HFFc6 (cell line): Measurements from ENCODE around the gene WDR27. TPM values are rescaled to one million over a fixed set of nuclear protein-coding genes. Genes with fewer than 3 reads are reported as not detected.

ENCODE experiments used
- DNase-seq: peaks from one replicate; pipeline ENCODE4 v3.0.0-alpha.2; 2018
- H3K27ac Mint-ChIP-seq: 2 replicates; pipeline ENCODE4 v1.8.0; 2020; ENCODE audit warnings: mild to moderate bottlenecking, mixed read lengths
- H3K27me3 Mint-ChIP-seq: 2 replicates; pipeline ENCODE4 v1.8.0; 2021; ENCODE audit warnings: mild to moderate bottlenecking, moderate library complexity, mixed read lengths; ENCODE audit not compliant: insufficient read depth
- H3K36me3 Mint-ChIP-seq: 2 replicates; pipeline ENCODE4 v1.8.0; 2021; ENCODE audit warnings: low read depth, mixed read lengths
- H3K4me1 Mint-ChIP-seq: 2 replicates; pipeline ENCODE4 v1.8.0; 2020; ENCODE audit warnings: low read depth, mixed read lengths
- H3K4me3 Mint-ChIP-seq: 2 replicates; pipeline ENCODE4 v1.8.0; 2020; ENCODE audit warnings: mild to moderate bottlenecking, moderate library complexity, mixed read lengths
- H3K9me3 Mint-ChIP-seq: 2 replicates; pipeline ENCODE4 v1.8.0; 2020; ENCODE audit warnings: mild to moderate bottlenecking, mixed read lengths
- total RNA-seq, 6 experiments: library from RNA; stranded (reverse); fragmentation: NEBNext Ultra II Directional; extraction: Animal tissue kit (Norgen Biotek cat#: 25700); gene quantifications; 2 replicates in 1 of 6; 3 replicates in 5 of 6; pipeline ENCODE4 v1.2.3, GENCODE V29; 2021
- TF ChIP-seq, protein P1 (sequence below): fragments of 200-600 bp; sonication (generic); IDR thresholded peaks from 2 replicates; pipeline ENCODE4 v1.5.0; 2021; ENCODE audit warnings: antibody characterized with exemption, mild to moderate bottlenecking

WDR27 gene
- total RNA-seq, 6 experiments from 2014 or later, result 10.0 to 15.8 (median 12.1) TPM

DNA sequence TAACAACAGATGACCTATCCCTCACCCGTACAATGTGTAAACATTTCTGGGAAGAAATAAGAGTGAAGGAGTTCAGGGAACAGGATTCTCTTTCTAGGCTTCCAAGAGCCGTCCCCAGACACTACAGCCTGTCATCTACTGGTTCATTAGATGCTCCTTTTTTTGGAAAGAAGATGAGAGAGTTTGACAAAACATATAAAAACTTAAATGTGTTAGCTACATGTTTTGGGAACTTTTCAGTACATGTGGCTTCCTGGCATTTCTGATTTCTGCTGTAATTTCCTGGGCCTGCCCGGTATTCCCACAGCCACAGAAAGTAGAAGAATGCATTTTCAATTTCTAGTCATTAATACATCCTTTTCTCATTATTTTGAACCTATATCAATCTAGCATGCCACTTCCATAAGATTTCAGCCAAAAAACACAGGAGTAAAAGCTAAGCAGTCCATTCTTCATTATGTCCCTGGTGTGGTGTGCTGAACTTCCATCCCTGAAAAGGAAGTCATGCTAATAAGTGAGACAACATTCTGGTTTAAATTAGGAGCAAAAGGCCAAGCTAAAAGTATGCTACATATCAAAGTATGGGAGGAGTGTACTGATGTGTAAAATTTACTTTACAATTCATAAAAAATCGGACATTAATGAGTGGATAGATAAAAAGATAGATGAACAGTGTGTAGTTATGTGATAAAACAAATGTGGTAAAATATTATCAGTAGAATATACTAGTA lies 198.2 kb downstream of the WDR27 start:
- no peak for DNase-seq
- TF ChIP-seq, protein P1, sequence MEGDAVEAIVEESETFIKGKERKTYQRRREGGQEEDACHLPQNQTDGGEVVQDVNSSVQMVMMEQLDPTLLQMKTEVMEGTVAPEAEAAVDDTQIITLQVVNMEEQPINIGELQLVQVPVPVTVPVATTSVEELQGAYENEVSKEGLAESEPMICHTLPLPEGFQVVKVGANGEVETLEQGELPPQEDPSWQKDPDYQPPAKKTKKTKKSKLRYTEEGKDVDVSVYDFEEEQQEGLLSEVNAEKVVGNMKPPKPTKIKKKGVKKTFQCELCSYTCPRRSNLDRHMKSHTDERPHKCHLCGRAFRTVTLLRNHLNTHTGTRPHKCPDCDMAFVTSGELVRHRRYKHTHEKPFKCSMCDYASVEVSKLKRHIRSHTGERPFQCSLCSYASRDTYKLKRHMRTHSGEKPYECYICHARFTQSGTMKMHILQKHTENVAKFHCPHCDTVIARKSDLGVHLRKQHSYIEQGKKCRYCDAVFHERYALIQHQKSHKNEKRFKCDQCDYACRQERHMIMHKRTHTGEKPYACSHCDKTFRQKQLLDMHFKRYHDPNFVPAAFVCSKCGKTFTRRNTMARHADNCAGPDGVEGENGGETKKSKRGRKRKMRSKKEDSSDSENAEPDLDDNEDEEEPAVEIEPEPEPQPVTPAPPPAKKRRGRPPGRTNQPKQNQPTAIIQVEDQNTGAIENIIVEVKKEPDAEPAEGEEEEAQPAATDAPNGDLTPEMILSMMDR, result no peak
- H3K4me1 Mint-ChIP-seq, result peaks cover 14% of the 10 kb centered on the region

DNA sequence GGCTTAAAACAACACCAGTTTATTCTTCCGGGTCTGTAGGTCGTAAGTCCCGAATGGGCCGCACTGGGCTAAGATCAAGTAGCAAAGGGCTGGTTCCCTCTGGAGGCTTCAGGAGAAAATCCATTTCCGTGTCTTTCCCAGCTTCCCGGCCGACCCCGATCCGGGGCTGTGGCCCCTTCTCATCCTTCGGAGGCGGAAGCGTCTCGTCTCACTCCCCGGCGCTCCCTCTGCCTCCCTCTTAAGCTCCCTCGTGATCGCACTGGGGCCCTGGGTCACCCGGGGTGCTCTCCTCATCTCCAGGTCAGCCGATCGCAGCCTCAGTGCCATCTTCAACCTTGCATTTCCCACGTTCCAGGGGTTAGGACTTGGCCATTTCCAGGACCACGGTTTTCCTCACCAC lies 199.4 kb downstream of the WDR27 start:
- DNase-seq, result no peak
- Mint-ChIP-seq H3K36me3 (no peaks in the 10 kb centered on the region), H3K4me3 (no peak overlapping the region), H3K4me1 (peaks cover 14% of the 10 kb centered on the region), H3K9me3 (no peaks in the 10 kb centered on the region), H3K27me3 (0 out of 2 replicates have a peak, but pooled peaks cover 2% of the 10 kb centered on the region), H3K27ac (no peak overlapping the region)
- TF ChIP-seq, protein P1, result no peak

More for the DNA sequence above, 198.2 kb downstream of the WDR27 start:
- Mint-ChIP-seq H3K4me3 (no peak overlapping the region), H3K27me3 (0 out of 2 replicates have a peak, but pooled peaks cover 2% of the 10 kb centered on the region), H3K27ac (peak overlapping the region; percentile 18), H3K36me3 (peaks cover 9% of the 10 kb centered on the region), H3K9me3 (peaks cover 8% of the 10 kb centered on the region)

DNA sequence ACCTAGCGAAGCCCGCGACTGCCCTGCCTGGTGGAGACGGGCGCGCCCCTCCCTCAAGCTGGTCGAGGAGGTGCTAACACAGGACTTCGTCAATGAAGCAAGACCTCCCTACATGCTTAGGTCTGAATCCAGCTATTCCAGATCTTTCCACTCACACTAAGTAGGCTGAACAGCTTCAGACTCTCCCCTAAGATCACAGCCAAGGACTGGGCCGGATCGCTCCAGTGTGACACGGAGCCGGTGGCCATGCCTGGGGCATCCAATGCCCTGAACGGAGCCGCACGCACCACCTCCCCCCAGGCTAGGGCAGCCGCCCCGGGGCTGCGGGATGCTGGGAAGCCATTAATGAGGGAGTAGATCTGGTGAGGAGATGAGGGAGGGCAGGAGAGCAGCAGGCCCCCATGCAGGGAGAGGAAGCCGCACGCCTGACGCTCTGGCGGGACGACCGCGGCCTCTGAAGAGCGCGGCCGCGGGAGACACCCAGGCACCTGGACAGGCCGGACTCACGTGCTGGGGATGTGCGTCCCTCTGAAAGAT lies 200.0 kb downstream of the WDR27 start:
- DNase-seq, result no peak
- H3K27me3 Mint-ChIP-seq, result 0 out of 2 replicates have a peak, but pooled peaks cover 2% of the 10 kb centered on the region
- no peak overlapping the region for H3K27ac Mint-ChIP-seq
- no peak overlapping the region for H3K4me3 Mint-ChIP-seq
- H3K9me3 Mint-ChIP-seq, result 0 out of 2 replicates have a peak, but pooled peaks cover under 1% of the 10 kb centered on the region
- H3K4me1 Mint-ChIP-seq, result peaks cover 14% of the 10 kb centered on the region
- TF ChIP-seq, protein P1, result no peak
- 0 out of 2 replicates have a peak, but pooled peaks cover 2% of the 10 kb centered on the region for H3K36me3 Mint-ChIP-seq

DNA sequence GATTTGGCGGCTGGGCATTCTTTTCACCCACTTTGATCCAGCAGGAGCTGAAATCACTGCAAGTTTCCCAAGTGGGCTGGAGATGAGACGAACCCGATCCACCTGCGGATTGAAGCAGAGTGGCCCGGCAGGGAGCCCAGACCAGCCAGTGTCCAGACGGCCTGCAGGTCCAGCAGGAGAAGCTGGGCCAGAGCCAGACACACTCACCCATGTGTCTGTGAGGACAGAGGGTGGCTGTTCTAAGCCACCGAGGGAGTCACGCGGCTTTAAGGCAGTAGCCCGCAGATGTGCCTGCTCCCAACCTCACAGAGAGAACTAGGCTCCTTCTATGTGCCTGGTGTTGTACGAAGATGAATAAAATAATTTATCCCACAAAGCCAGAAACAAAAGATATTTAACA lies 200.7 kb downstream of the WDR27 start:
- DNase-seq, result no peak
- peaks cover 5% of the 10 kb centered on the region; the same call in 1 of the 2 replicates for H3K9me3 Mint-ChIP-seq

DNA sequence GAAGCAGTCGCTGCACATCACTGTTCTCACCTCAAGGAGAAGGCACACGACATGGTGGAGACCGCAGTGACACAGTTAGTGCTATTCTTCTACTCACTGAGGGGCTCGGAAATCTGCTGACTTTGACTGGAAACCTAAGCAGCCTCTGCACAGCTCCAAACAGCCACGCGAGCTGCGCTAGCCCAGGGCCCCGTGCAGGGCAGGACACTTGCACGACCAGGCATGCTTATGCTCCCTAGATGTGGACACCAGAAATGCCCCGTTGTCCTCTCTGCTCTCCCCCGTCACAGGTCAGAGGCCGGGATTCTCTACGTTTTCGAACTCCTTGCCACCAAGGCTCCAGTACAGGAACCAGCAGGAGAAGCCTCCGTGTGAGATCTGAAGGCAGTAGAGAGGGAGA lies 201.1 kb downstream of the WDR27 start:
- TF ChIP-seq, protein P1, result no peak
- Mint-ChIP-seq H3K4me1 (peaks cover 18% of the 10 kb centered on the region), H3K36me3 (peaks cover 12% of the 10 kb centered on the region; the same call in 1 of the 2 replicates), H3K9me3 (peaks cover 5% of the 10 kb centered on the region; the same call in 1 of the 2 replicates), H3K27me3 (0 out of 2 replicates have a peak, but pooled peaks cover 2% of the 10 kb centered on the region), H3K27ac (no peak overlapping the region), H3K4me3 (no peak overlapping the region)
- DNase-seq, result no peak

More for the DNA sequence above, 200.7 kb downstream of the WDR27 start:
- TF ChIP-seq, protein P1, result no peak
- Mint-ChIP-seq H3K27me3 (0 out of 2 replicates have a peak, but pooled peaks cover 2% of the 10 kb centered on the region), H3K4me3 (no peak overlapping the region), H3K36me3 (peaks cover 9% of the 10 kb centered on the region; the same call in 1 of the 2 replicates), H3K27ac (no peak overlapping the region), H3K4me1 (peaks cover 14% of the 10 kb centered on the region)
